ENCODE results near the gene ELP2. TPM values are rescaled to one million over a fixed set of nuclear protein-coding genes. Genes with fewer than 3 reads are reported as not detected.
"Not testable (repeated sequence)": the region's sequence is repeated elsewhere in the genome, so short reads cannot be mapped to it uniquely, and the experiment has no call there.

Gene ELP2
- total RNA-seq, 1 experiment from 2014 or later, result 47.3 TPM

- BruUV-seq (replicated peaks), result no TSS peak
- Histone ChIP-seq H3K4me2 (ENCODE audit: low read length) (no peak overlapping the region), H3K9me2 (replicated peaks; ENCODE audit: low read length) (no peaks in the 10 kb centered on the region), H3K4me3 (ENCODE audit: low read length) (no peak overlapping the region), H3K9me3 (ENCODE audit: low read length) (no peaks in the 10 kb centered on the region), H3K79me2 (ENCODE audit: low read length) (no peaks in the 10 kb centered on the region), H3F3A (ENCODE audit: low read length, unreplicated experiment) (no peaks in the 10 kb centered on the region), H3K4me1 (ENCODE audit: insufficient read depth, low read length) (no peaks in the 10 kb centered on the region), H3K27me3 (ENCODE audit: low read length) (no peaks in the 10 kb centered on the region), H3K27ac (ENCODE audit: low read length) (no peak overlapping the region), H3K36me3 (ENCODE audit: low read depth, low read length) (no peaks in the 10 kb centered on the region), H2AFZ (ENCODE audit: low read length) (no peak overlapping the region), H4K20me1 (ENCODE audit: low read length) (no peaks in the 10 kb centered on the region), H3K9ac (ENCODE audit: low read length) (no peak overlapping the region)
- intact Hi-C loops (cut with micrococcal nuclease), result loop anchor here (2.0 kb wide), 1 partner anchor 191 kb away; no protein-coding TSS in a partner anchor
- no peak for ATAC-seq
- POLR2A ChIA-PET (ENCODE audit: unreplicated experiment), result no interaction called here
- CTCF ChIA-PET, result no interaction called here
- TF ChIP-seq EZH2phosphoT487 (IDR thresholded peaks at IDR 0.05; ENCODE audit: borderline replicate concordance, low read length) (no peak), CTCF (conservative IDR thresholded peaks at IDR 0.05; ENCODE audit: low read depth, low read length) (no peak), EZH2 (IDR thresholded peaks at IDR 0.05; ENCODE audit: low read length, unreplicated experiment) (no peak)
- DNase-seq, result no peak
These were observed 41.4 kb upstream of the ELP2 start for GRCh38 chr18:36088256-36088655.

GRCh38 chr18:36089001-36089400 lies 40.7 kb upstream of the ELP2 start:
- CTCF ChIA-PET, result no interaction called here
- Histone ChIP-seq H3K4me1 (ENCODE audit: insufficient read depth, low read length) (no peaks in the 10 kb centered on the region), H3K27ac (ENCODE audit: low read length) (no peak overlapping the region), H3F3A (ENCODE audit: low read length, unreplicated experiment) (no peaks in the 10 kb centered on the region), H4K20me1 (ENCODE audit: low read length) (no peaks in the 10 kb centered on the region), H3K9me2 (replicated peaks; ENCODE audit: low read length) (no peaks in the 10 kb centered on the region), H3K79me2 (ENCODE audit: low read length) (no peaks in the 10 kb centered on the region), H3K4me2 (ENCODE audit: low read length) (no peak overlapping the region), H3K27me3 (ENCODE audit: low read length) (no peaks in the 10 kb centered on the region), H3K9me3 (ENCODE audit: low read length) (no peaks in the 10 kb centered on the region), H3K4me3 (ENCODE audit: low read length) (no peak overlapping the region), H3K36me3 (ENCODE audit: low read depth, low read length) (no peaks in the 10 kb centered on the region), H3K9ac (ENCODE audit: low read length) (no peak overlapping the region), H2AFZ (ENCODE audit: low read length) (no peak overlapping the region)
- ATAC-seq, result no peak
- no TSS peak for BruUV-seq (replicated peaks)
- no peak for DNase-seq
- no peak for TF ChIP-seq EZH2 (IDR thresholded peaks at IDR 0.05; ENCODE audit: low read length, unreplicated experiment)
- TF ChIP-seq CTCF (conservative IDR thresholded peaks at IDR 0.05; ENCODE audit: low read depth, low read length), result no peak
- no peak for TF ChIP-seq EZH2phosphoT487 (IDR thresholded peaks at IDR 0.05; ENCODE audit: borderline replicate concordance, low read length)
- intact Hi-C loops (cut with micrococcal nuclease), result loop anchor here (2.0 kb wide), 1 partner anchor 190 kb away; no protein-coding TSS in a partner anchor
- POLR2A ChIA-PET (ENCODE audit: unreplicated experiment), result no interaction called here

- BruUV-seq (replicated peaks); H3K9me2 ChIP-seq (replicated peaks; ENCODE audit: low read length); H3K4me1 ChIP-seq (ENCODE audit: insufficient read depth, low read length); H3K27ac ChIP-seq (ENCODE audit: low read length); H3K4me3 ChIP-seq (ENCODE audit: low read length); H3K9me3 ChIP-seq (ENCODE audit: low read length); CTCF ChIA-PET; H2AFZ ChIP-seq (ENCODE audit: low read length); H3K4me2 ChIP-seq (ENCODE audit: low read length); H3F3A ChIP-seq (ENCODE audit: low read length, unreplicated experiment); H3K79me2 ChIP-seq (ENCODE audit: low read length); H3K27me3 ChIP-seq (ENCODE audit: low read length); H3K9ac ChIP-seq (ENCODE audit: low read length); H3K36me3 ChIP-seq (ENCODE audit: low read depth, low read length); ATAC-seq; H4K20me1 ChIP-seq (ENCODE audit: low read length); DNase-seq: not testable (repeated sequence)
- intact Hi-C loops (cut with micrococcal nuclease), result loop anchor here (10.0 kb wide), 1 partner anchor 323 kb away; no protein-coding TSS in a partner anchor
- POLR2A ChIA-PET (ENCODE audit: unreplicated experiment), result interaction anchor here (0.6 kb wide), 1 partner anchor 26 kb away, joined by 4 read pairs; no protein-coding TSS in a partner anchor
These were observed 37.6 kb upstream of the ELP2 start for GRCh38 chr18:36092116-36092515.
